CD14-positive monocyte (primary cell): ENCODE data around the gene PADI6. TPM values are rescaled to one million over a fixed set of nuclear protein-coding genes. Genes with fewer than 3 reads are reported as not detected.

Source experiments
- DNase-seq, 3 donors: peaks; one replicate each; pipeline ENCODE4 v3.0.0-alpha.2; 2011 to 2022
- H2AFZ ChIP-seq: 2 replicates; pipeline ENCODE4 v1.6.0; 2012; ENCODE audit warnings: mild to moderate bottlenecking, low read depth, low read length, inconsistent platforms; ENCODE audit not compliant: insufficient read depth, poor library complexity, severe bottlenecking
- H3K27ac ChIP-seq, 2 donors: 1 replicate in 1 of 2; 2 replicates in 1 of 2; pipeline ENCODE4 v1.5.1; 2012 to 2013; ENCODE audit warnings: low read length in 2 of 2, control low read depth in 1 of 2, inconsistent platforms in 1 of 2, low read depth in 1 of 2, mild to moderate bottlenecking in 1 of 2
- H3K27me3 ChIP-seq, 2 donors: one replicate each; pipeline versions ENCODE4 v1.6.0 to v1.6.1; 2011 to 2013; ENCODE audit warnings: low read length in 2 of 2; ENCODE audit not compliant: control insufficient read depth in 2 of 2, insufficient read depth in 2 of 2
- H3K36me3 ChIP-seq, 2 donors: replicated peaks in 1 of 2; 1 replicate in 1 of 2; 2 replicates in 1 of 2; pipeline versions ENCODE4 v1.5.1 to v1.6.1; 2012 to 2013; ENCODE audit warnings: low read length in 2 of 2, control low read depth in 1 of 2, inconsistent platforms in 1 of 2, mild to moderate bottlenecking in 1 of 2; ENCODE audit not compliant: insufficient read depth in 2 of 2, control insufficient read depth in 1 of 2
- H3K4me1 ChIP-seq, 2 donors: 1 replicate in 1 of 2; 2 replicates in 1 of 2; pipeline versions ENCODE4 v1.5.1 to v1.6.1; 2012 to 2013; ENCODE audit warnings: low read length in 2 of 2, control low read depth in 1 of 2, inconsistent platforms in 1 of 2, mild to moderate bottlenecking in 1 of 2, moderate library complexity in 1 of 2; ENCODE audit not compliant: insufficient read depth in 2 of 2, control insufficient read depth in 1 of 2
- H3K4me2 ChIP-seq: replicated peaks from 2 replicates; pipeline ENCODE3; 2012; ENCODE audit warnings: low read length, moderate library complexity, mild to moderate bottlenecking; ENCODE audit not compliant: poor library complexity, severe bottlenecking; ENCODE audit errors: extremely low read depth
- H3K4me3 ChIP-seq, 3 experiments: fragments of 200-600 bp in 1 of 3; sonication (generic) in 1 of 3; replicated peaks in 1 of 3; 1 replicate in 2 of 3; 2 replicates in 1 of 3; pipeline ENCODE4 v1.5.1; 2011 to 2013; ENCODE audit warnings: low read length in 3 of 3, mild to moderate bottlenecking in 3 of 3, control low read depth in 2 of 3, low read depth in 2 of 3, inconsistent platforms in 1 of 3, moderate library complexity in 1 of 3
- H3K79me2 ChIP-seq: 2 replicates; pipeline ENCODE4 v1.6.0; 2012; ENCODE audit warnings: mild to moderate bottlenecking, control low read depth, inconsistent platforms, low read length, moderate library complexity; ENCODE audit not compliant: insufficient read depth
- H3K9ac ChIP-seq: 2 replicates; pipeline ENCODE4 v1.6.0; 2017; ENCODE audit warnings: low read length, mild to moderate bottlenecking; ENCODE audit not compliant: insufficient read depth, poor library complexity, severe bottlenecking
- H3K9me3 ChIP-seq, 2 donors: replicated peaks in 1 of 2; 1 replicate in 1 of 2; 2 replicates in 1 of 2; pipeline versions ENCODE4 v1.5.1 to v1.6.1; 2012 to 2013; ENCODE audit warnings: low read length in 2 of 2, control low read depth in 1 of 2; ENCODE audit not compliant: control insufficient read depth in 1 of 2, insufficient read depth in 1 of 2
- H4K20me1 ChIP-seq: 2 replicates; pipeline ENCODE4 v1.6.0; 2012; ENCODE audit warnings: mild to moderate bottlenecking, low read length, control low read depth, moderate library complexity; ENCODE audit not compliant: insufficient read depth
- H3K27ac Mint-ChIP-seq, 7 donors: one replicate each; pipeline ENCODE4 v1.8.0; 2020; ENCODE audit warnings: mild to moderate bottlenecking in 7 of 7, mixed read lengths in 7 of 7, moderate library complexity in 6 of 7, inconsistent platforms in 2 of 7
- H3K27me3 Mint-ChIP-seq, 3 donors: one replicate each; pipeline ENCODE4 v1.8.0; 2021 to 2022; ENCODE audit warnings: low read depth in 3 of 3, mild to moderate bottlenecking in 3 of 3, mixed read lengths in 3 of 3, moderate library complexity in 3 of 3, inconsistent platforms in 1 of 3
- H3K36me3 Mint-ChIP-seq, 2 donors: one replicate each; pipeline ENCODE4 v1.8.0; 2020; ENCODE audit warnings: mixed read lengths in 2 of 2, inconsistent platforms in 1 of 2, mild to moderate bottlenecking in 1 of 2
- H3K4me1 Mint-ChIP-seq: one replicate; pipeline ENCODE4 v1.8.0; 2020; ENCODE audit warnings: mild to moderate bottlenecking, mixed read lengths
- H3K4me3 Mint-ChIP-seq, 2 donors: one replicate each; pipeline ENCODE4 v1.8.0; 2020; ENCODE audit warnings: mild to moderate bottlenecking in 2 of 2, mixed read lengths in 2 of 2, moderate library complexity in 1 of 2
- H3K9me3 Mint-ChIP-seq, 7 donors: one replicate each; pipeline ENCODE4 v1.8.0; 2020 to 2022; ENCODE audit warnings: mixed read lengths in 7 of 7, mild to moderate bottlenecking in 6 of 7, moderate library complexity in 6 of 7, inconsistent platforms in 2 of 7
- CTCF ChIP-seq: fragments of 200-600 bp; IDR thresholded peaks from one replicate; pipeline ENCODE4 v1.8.0; 2022; ENCODE audit warnings: antibody characterized with exemption, mild to moderate bottlenecking
- WGBS: methylation state at CpG from one replicate; pipeline ENCODE4 v1.1.5; 2013; ENCODE audit warnings: missing lambda C conversion rate; ENCODE audit not compliant: insufficient coverage; 5-methylcytosine and 5-hydroxymethylcytosine counted together
- intact Hi-C, 2 donors: fragments of 100-400 bp; cut with micrococcal nuclease; formaldehyde crosslinking; loops; one replicate each; pipeline versions ENCODE4 v1.15.0 to v1.15.1; 2023
- polyA plus RNA-seq, 3 donors: library from polyadenylated mRNA; depleted of rRNA in 1 of 3; unstranded in 2 of 3; stranded (reverse) in 1 of 3; fragments of 300-500 nt in 2 of 3; fragments of >200 nt in 1 of 3; fragmentation: Illumina TruSeq in 2 of 3; gene quantifications; 1 replicate in 2 of 3; 2 replicates in 1 of 3; pipeline ENCODE4 v1.2.3, GENCODE V29; 2012 to 2021

PADI6 gene
- polyA plus RNA-seq, 3 donors, result 0.66 to 0.83 (median 0.78) TPM

GRCh38 chr1:17440827-17441168 lies 68.8 kb downstream of the PADI6 start:
- H3K9me3 ChIP-seq, result no peaks in the 10 kb centered on the region
- peaks cover 0 to 9% of the 10 kb centered on the region in 2 donors for H3K27me3 ChIP-seq
- no peaks in the 10 kb centered on the region for H3K36me3 ChIP-seq
- intact Hi-C loops, result loop anchor here in 1 of 2 donors (1.0 kb wide), 1 partner anchor 21 kb away; no protein-coding TSS in a partner anchor
- Mint-ChIP-seq H3K9me3 (peaks cover 0 to 2% (median 0%) of the 10 kb centered on the region in 7 donors), H3K36me3 (peaks cover 0 to under 1% of the 10 kb centered on the region in 2 donors), H3K4me1 (peaks cover 40% of the 10 kb centered on the region), H3K27me3 (peaks cover 6 to 22% (median 6%) of the 10 kb centered on the region in 3 donors), H3K27ac (peak overlapping the region in 1 of 7 donors; percentile 79), H3K4me3 (peak overlapping the region; percentile 24 to 85)
- H3K9ac ChIP-seq, result no peak overlapping the region
- H3K4me1 ChIP-seq, result peaks cover 37 to 46% of the 10 kb centered on the region in 2 donors
- no peak for DNase-seq
- no peak overlapping the region for H3K27ac ChIP-seq
- no peak for TF ChIP-seq CTCF
- H3K4me3 ChIP-seq, result no peak overlapping the region
- peak overlapping the region; percentile 12 for H3K4me2 ChIP-seq
- H4K20me1 ChIP-seq, result peaks cover 16% of the 10 kb centered on the region
- H2AFZ ChIP-seq, result no peak overlapping the region
- H3K79me2 ChIP-seq, result peaks cover 31% of the 10 kb centered on the region
- WGBS, result 4% methylated on average over 6 of the region's 6 CpGs

- 6% methylated on average over 3 of the region's 10 CpGs for WGBS
- peak overlapping the region in 1 of 2 donors; percentile 85 for H3K4me3 Mint-ChIP-seq
- H3K27ac Mint-ChIP-seq, result peak overlapping the region in 1 of 7 donors; percentile 30
These were observed 69.4 kb downstream of the PADI6 start for GRCh38 chr1:17441265-17441992.

More at GRCh38 chr1:17441265-17441992, 69.4 kb downstream of the PADI6 start:
- no peaks in the 10 kb centered on the region for H3K36me3 ChIP-seq
- H3K4me2 ChIP-seq, result no peak overlapping the region
- H3K27ac ChIP-seq, result no peak overlapping the region
- Mint-ChIP-seq H3K4me1 (peaks cover 35% of the 10 kb centered on the region), H3K9me3 (no peaks in the 10 kb centered on the region), H3K36me3 (no peaks in the 10 kb centered on the region), H3K27me3 (peaks cover 6 to 22% (median 10%) of the 10 kb centered on the region in 3 donors)
- peaks cover 0 to 9% of the 10 kb centered on the region in 2 donors for H3K27me3 ChIP-seq
- H3K4me1 ChIP-seq, result peaks cover 31 to 40% of the 10 kb centered on the region in 2 donors
- no peak overlapping the region for H3K9ac ChIP-seq
- no peak for TF ChIP-seq CTCF
- peak; percentile 21 to 37 (median 27) for DNase-seq
- H3K9me3 ChIP-seq, result no peaks in the 10 kb centered on the region
- intact Hi-C loops, result no loop called here
- peaks cover 24% of the 10 kb centered on the region for H3K79me2 ChIP-seq
- no peak overlapping the region for H2AFZ ChIP-seq
- H4K20me1 ChIP-seq, result peaks cover 10% of the 10 kb centered on the region
- H3K4me3 ChIP-seq, result no peak overlapping the region
